GM19438 (cell line): Measurements from ENCODE around the gene STK39.

Experiments used
- ATAC-seq: cut with Tn5 transposase; IDR thresholded peaks from one replicate; pipeline ENCODE4 v1.9.1; 2021; ENCODE audit warnings: low read depth; ENCODE audit not compliant: unreplicated experiment

STK39 gene

DNA sequence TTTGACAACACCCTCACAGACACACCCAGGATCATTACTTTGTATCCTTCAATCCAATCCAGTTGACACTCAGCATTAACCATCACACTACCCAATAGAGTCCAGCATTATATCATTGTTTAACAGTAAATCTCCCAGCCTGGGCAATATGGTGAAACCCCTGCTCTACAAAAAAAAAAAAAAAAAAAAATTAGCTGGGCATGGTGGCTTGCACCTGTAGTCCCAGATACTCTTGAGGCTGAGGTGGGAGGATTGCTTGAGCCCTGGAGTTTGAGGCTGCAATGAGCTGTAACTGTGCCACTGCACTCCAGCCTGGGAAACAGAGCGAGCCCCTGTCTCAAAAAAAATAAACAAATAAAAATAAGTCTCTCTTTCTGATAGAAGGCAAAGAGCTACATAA is 304.0 kb downstream of the STK39 start:
- ATAC-seq: no peak

DNA sequence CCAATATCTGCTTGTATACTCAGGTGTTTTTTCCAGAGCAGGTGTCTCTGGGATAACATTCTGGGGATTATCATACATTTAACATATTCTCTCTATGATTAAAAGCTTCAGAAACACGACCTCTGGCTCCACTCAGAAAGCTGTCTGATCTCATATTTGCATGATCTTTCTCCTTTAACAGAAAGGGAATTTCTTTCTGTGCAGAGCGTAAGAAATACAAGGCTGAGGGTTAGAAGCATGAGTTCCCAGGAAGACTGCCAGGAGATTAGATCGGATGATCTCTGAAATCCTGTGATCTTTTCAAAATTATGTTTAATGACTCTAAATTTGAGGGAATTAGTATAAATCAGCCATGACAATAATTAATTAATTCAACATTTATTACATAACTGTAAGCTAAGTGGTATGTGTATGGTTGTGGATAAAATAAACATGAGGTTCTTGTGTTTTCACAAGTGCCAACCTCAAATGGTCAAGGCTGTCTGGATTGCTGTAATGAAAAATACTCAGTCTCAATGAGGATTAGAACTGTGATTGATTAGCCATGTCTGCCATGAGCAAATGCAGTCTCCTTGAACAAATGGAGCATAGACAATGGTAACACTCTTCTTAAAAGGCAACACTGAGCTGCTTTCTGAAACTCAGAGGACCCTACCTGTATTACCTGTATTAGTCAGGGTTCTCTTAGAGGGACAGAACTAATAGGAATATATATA is 304.9 kb downstream of the STK39 start:
- ATAC-seq: no peak

DNA sequence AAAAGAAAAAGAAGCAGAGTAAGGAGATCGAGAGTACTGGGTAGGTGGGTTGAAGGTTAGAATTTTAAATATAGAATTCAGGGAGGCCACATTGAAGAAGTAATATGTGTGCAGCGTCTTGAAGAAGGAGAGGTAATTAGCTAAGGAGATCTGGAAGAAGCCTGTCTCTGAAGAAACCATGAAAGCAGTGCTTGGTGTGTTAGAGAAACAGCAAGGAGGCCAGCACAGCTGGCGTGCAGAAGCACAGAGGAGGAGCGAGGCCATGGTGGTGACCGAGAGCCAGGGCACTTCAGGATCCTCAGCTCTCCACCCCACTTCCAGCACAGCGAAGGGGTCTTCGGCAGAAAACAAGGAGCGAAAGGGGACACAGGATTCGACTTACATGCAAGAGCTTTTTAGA is 305.8 kb downstream of the STK39 start:
- ATAC-seq: no peak

DNA sequence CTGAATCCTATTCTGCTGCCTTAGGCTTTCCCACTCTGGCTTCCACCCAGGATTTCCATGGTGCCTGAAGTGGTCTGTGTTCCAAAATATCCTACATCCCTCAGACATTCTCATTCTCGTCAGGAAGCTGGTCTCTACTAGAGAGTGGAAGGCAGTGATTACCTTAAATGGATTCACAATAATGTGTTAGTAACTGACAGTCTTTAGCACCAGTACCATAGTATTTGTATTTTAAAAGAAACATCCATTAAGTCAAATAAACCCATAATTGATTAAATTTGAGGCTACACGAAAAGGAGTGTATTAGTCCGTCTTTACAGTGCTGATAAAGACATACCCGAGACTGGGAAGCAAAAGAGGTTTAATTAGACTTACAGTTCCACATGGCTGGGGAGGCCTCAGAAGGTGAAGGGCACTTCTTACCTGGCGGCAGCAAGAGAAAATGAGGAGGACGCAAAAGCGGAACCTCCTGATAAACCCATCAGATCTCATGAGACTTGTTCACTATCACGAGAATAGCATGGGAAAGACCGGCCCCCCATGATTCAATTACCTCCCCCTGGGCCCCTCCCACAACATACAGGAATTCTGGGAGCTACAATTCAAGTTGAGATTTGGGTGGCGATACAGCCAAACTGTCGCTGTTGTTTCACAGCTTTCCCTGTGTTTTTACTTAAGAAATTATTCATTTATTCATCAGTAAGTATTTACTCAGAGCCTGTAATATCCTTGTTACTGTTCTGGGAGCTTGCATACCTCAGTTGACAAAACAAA is 306.5 kb downstream of the STK39 start:
- no peak for ATAC-seq

DNA sequence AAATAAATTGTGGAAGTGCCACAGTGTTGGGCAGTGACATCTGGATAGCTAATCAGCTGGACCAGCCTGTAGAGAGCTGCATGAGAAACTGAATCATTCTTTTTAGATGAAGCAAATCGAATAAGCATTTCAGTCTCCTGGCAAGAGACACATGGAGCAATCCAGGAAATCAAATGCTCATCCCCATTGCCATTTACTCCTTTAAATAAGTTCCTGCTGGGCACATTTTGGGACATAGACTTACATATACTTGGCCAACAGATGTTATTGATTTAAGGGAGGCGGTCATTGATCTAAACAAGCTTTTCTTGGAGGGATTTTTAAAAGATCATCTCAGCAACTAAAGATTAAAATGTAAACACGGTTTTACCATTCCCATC is 307.1 kb downstream of the STK39 start:
- no peak for ATAC-seq

DNA sequence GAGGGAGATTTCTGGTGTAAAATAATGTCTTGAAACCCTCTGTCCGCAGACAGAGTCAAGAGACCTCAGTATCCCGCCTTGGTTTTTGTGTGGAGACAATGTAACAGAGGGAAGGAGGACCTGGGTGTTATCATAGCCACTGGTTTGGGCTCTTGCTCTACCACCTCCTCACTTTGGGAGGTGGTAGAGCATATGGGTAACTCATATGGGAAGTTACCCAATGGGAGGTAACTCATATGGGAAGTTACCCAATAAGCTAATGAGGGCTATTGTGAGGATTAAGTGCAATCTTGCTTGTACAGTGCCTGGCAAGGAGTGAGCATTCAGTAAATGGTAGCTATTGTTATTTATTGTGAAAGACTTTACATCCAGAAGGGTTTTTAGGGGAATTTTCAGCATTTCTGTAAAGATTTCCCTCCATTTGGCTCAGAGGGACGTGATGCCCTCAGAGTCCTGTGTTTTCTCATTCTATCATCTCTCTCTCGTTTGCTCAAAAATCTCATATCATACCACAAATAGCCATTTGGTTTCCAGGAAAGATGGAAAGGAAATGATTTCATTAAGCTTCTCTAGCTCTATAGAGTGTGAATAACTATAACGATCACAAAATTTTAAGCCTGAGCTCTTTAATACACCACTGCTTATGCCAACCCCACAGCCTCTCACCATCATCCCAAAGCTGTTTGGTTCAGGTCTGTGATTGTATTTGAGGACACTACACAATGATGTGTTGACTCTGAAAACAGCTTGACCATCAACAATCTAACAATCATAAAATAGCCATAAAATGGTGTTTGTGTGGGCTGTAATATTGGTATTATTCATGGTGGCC is 307.7 kb downstream of the STK39 start:
- no peak for ATAC-seq

DNA sequence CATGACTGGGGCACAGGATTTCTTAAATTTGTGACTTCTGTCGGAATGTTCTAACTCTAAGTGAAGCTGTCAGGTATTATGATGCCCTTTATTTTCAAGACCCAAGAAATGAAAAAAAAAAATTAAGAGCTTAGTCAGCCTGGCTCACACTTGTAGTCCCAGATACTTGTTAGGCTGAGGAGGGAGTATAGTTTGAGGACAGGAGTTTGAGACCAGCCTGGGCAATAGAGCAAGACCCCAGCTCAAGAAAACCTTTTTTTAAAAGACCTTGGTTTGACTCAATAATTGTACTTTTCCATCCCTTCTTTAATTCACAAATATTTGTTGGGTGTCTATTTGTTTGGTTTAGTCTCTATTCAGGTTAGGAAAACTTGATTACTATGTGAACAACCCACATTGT is 310.0 kb downstream of the STK39 start:
- ATAC-seq: no peak

DNA sequence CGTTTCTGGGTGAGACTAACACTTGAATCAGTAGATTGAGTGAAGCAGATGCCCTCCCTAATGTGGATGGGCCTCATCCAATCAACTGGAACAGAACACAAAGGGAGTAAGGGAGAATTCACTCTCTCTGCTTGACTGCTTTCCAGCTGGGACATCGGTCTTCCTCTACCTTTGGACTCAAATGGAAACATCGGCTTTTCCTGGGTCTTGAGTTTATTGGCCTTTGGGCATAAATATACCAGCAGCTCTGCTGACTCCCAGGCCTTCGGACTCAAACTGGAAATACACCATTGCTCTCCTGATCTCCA is 311.6 kb downstream of the STK39 start:
- ATAC-seq: no peak

DNA sequence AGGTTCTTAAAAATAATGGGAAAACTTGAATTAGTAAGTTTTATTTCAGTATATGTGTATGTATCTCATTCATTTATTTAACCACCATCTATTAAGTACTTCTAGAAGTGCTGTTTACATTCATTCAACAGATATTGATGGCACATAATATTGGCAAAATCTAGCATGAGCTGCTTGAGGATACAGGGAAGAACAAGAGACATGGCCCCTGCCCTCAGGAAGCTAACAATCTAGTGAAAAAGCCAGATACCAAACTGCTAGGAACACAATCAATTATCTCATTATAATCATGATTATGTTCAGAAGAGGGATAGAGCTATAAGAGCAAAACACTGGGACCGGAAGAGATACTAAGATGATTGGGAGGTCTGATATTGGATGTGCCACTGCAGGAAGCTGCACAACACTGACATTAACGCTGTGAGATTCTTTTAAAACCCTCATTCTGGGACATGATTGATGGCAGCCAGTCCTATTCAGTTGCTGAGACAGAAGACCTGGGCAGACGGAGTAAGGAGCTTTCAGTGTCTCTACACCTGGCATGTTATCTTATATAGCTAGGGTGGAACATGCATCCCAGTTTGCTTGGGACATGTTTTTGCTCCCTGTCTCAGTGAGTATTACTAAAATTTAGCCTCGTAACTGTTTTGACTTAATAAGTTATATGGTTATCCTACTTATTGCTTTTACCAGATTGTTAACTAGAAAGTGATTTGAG is 314.1 kb downstream of the STK39 start:
- ATAC-seq: no peak

DNA sequence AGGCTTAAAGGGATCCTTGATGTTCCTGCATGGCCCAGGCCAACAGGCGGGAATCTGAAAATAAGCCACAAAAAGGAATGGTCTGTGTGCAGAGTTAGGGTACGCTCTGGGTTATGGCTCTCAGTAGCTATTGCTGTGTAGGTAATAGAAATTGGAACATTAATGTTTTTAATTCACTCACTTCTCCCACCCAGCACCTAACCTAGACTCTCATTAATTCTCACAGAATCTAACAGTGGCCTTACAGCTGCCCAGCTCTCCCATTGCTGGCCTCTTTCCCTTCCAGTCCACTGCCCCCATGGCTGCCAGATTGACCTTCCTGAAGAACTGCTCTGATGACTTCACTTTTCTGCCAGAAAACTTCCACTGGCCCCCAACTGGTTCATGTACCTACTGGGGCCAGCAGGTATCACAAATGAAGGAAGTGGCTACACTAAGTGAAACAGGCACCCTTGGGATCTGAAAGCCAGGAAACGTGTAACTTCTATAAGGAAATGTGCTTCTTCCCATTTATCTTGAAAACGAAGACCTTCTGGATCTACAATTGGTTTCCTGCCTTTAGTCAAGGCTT is 315.2 kb downstream of the STK39 start:
- ATAC-seq: no peak

DNA sequence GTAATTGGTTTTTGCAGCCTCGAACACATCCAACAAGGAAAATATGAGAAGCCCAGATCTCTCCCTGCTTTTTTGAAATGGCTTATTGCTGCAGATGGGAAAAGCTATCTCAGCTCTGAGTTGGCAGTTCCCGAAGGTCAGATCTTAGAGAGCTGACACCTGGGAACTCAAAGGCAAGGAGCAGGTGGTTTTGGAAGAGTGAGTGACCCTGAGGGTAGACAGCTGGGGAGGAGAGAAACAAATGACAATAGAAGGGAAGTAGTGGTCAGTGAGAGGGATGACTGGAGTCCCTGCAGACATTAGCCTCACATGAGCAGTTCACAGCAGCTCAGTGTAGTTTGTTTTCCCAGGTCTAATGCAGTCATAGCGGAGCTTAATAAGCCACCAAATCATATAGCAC is 317.9 kb downstream of the STK39 start:
- ATAC-seq: no peak

DNA sequence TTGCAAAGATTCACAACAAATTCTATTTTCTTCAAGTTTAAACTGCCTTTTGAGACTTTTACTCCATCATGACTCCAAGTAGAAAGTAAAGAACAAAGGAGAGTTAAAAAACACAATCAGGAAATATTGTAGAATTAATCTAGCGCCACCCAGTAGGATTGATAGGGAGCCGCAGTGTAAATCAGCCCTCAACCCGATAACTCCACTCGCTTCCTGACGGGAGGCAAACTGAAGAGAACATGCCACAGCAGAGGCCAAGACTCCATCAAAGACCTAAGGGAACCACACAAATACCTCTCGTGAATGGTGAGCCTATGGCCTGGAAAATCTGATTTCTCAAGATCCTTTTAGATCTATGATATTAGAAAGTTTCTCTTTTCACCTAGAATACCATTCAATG is 319.0 kb downstream of the STK39 start:
- no peak for ATAC-seq

DNA sequence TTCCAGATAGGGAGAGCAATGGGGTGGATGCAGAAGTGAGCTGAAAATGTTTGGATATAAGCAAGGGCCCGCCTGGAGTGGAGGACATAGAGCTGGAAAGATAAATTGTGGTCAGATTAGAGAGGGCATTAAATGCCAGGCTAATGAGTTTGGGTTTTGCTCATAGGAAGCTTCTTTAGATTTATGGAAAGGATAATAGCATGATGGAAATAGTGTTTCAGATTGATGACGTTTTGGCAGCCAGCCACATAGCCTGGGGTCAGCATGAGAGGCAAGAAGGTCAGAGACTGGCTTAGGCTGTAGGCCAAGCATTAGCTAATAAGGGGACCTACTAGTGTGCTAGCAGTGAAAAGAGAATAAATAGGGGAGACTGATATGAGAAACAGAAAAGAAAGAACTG is 321.6 kb downstream of the STK39 start:
- no peak for ATAC-seq

DNA sequence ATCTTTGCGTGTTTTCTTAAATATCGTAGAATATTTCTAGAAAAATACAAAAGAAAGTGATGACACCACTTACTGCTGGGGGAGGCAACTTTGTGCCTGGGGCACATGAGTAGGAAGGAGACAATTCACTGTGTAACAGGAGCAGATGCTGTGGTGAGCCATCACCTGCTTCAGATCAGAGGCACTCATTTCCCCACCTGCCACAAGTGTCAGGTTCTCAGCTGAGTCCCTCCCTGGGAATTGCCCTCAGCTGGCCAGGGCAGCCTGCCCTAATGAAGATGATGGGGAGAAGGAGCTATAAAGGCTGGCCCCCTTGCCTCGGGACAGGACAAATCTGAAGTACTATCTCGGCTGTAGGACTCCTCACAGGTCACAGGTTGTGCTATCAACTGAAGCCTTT is 322.8 kb downstream of the STK39 start:
- ATAC-seq: no peak

DNA sequence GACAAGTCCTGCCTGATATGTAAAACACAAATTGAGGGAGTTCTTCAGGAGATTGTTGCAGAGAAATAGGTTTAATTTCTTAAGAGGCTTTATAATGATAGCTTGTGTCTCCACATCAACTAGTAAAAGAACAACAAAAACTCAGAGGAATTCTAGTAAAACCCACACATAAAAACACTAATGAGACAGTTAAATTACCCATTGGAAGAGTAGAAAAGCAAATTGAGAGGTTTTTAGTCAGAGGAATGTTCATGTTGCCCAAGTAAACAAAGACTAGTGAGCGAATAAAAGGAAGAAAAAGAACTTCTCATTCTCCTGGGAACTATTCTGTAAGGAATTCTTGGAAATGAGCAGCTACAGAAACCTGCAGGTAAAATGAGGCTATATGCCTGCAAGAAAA is 330.6 kb downstream of the STK39 start:
- ATAC-seq: no peak

DNA sequence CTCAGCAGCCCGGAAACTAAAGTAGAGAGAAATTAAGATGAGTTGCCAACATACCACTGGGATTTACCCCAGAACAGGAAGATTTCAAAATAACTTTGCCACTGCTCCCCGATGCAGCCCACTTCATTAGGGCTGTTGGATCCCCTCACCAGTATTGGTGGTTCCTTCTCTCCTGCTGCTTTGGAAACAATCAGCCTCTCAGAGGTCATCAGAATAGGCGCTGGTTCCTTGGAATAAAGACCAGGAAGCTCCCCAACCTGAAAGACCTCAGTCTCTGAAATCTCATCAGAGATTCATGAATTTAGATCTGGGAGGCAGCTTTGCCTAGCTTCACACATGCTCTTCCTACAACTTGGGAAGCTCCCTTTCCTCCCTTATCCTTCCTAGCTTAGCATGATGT is 332.4 kb downstream of the STK39 start:
- ATAC-seq: no peak

DNA sequence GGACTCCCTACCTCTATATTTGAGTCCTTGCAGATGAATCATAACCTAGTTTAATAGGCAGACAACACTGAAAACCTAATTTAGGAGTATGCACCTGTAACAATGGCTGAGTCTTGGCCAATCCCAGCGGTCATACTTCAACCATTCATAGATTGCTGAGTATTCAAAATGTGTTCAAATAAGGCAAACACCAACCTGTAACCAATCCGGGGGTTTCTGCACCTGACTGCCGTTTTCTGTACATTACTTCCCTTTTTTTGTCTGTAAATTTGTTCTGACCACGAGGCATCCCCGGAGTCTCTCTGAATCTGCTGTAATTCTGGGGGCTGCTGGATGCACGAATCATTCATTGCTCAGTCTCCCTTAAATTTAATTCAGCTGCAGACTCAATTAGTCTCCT is 338.6 kb downstream of the STK39 start:
- no peak for ATAC-seq

DNA sequence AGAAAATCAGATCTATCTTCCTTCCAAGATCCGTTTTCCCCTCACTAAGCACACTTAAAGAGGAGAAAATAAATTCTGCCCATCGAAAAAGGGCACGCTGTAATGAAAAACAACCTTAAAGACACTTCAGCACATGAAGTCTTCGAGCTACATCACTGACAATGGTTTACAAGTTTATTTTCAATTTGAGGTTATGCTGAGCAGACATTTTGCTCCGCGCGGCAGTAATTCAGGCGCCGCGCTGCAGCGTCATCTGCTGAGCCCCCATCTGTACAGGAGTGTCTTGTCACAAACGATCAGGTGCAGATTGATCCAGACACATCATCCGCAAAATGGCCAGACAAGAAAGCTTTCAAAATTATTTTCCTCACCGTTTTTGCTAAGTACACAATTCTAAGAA is 341.7 kb downstream of the STK39 start:
- no peak for ATAC-seq
